ENCODE results near the gene NSD1. TPM values are rescaled to one million over a fixed set of nuclear protein-coding genes. Genes with fewer than 3 reads are reported as not detected.
A peak's percentile ranks its signal among the peaks of the same experiment; 100 is the strongest.

The NSD1 gene
- total and polyA plus RNA-seq, 10 of the 15 experiments (the other 5 are each of a cell fraction or from before 2014, with no cell fraction given): 7.0 to 57.9 (median 30.4) TPM

GRCh38 chr5:177309351-177310191, 176.0 kb downstream of the NSD1 start (continued):
- no peak for TF ChIP-seq MLLT1 (IDR thresholded peaks at IDR 0.05)
- 0 out of 3 replicates have a peak, but pooled peaks have one; percentile 22 for TF ChIP-seq POU2F2 (IDR thresholded peaks at IDR 0.05; ENCODE audit: borderline replicate concordance, low read depth, low read length)
- TF ChIP-seq YY1 (IDR thresholded peaks at IDR 0.05; ENCODE audit: low read depth, low read length): peak; percentile 63; the same call in 1 of the 2 replicates
- peak; percentile 59 for TF ChIP-seq RUNX3 (IDR thresholded peaks at IDR 0.05; ENCODE audit: low read length)

- no peak for DNase-seq (ENCODE audit: low read depth, low spot score)
- ATAC-seq: no peak
- RAD21 ChIA-PET (ENCODE audit: unreplicated experiment): interaction anchor here (0.6 to 1.9 kb wide), 11 partner anchors 9 to 197 kb away, joined by 3 to 9 read pairs (median 5); partner anchors contain the start of gene LMAN2
- CTCF ChIA-PET: interaction anchor here (0.6 to 3.6 kb wide), 46 partner anchors 9 to 314 kb away, joined by 3 to 56 read pairs (median 5); partner anchors contain the start of genes LMAN2, NSD1, PDLIM7 and SLC34A1
- H3K79me2 ChIP-seq (ENCODE audit: control insufficient read depth, insufficient read depth, low read length): peaks cover 14% of the 10 kb centered on the region
- H3K27me3 ChIP-seq (replicated peaks in 1 of 2; ENCODE audit: control insufficient read depth in 2 of 2, insufficient read depth in 2 of 2, low read length in 1 of 2): no peaks in the 10 kb centered on the region
- H3K36me3 ChIP-seq (ENCODE audit: control insufficient read depth in 2 of 2, insufficient read depth in 2 of 2, low read length in 1 of 2): peaks cover 7 to 11% of the 10 kb centered on the region in 2 experiments
- no TSS peak for BruUV-seq (replicated peaks)
- WGBS (ENCODE audit: insufficient coverage, insufficient replicate concordance, low lambda C conversion rate, missing lambda C conversion rate): 76% methylated on average over 13 of the region's 13 CpGs
- H3K27ac ChIP-seq (ENCODE audit: control insufficient read depth, insufficient read depth): no peak overlapping the region
- peak overlapping the region; percentile 83 for H3K4me2 ChIP-seq (ENCODE audit: control insufficient read depth, insufficient read depth)
- no peaks in the 10 kb centered on the region for H3K9me3 ChIP-seq (replicated peaks; ENCODE audit: control insufficient read depth, insufficient read depth, low read length)
- POLR2A ChIA-PET: interaction anchor here (0.8 to 1.3 kb wide), 5 partner anchors 41 to 198 kb away, joined by 3 to 6 read pairs (median 3); partner anchors contain the start of genes LMAN2 and PDLIM7
- intact Hi-C loops (cut with micrococcal nuclease; ENCODE audit: unreplicated experiment) (loop anchor here (5.0 kb wide), 2 partner anchors 52 to 192 kb away; no protein-coding TSS in a partner anchor), in situ Hi-C loops (cut with MboI) (no loop called here)
- SMC1A ChIA-PET (ENCODE audit: uncharacterized antibody, unreplicated experiment): interaction anchor here (0.6 to 4.9 kb wide), 18 partner anchors 9 to 198 kb away, joined by 3 to 26 read pairs (median 4); partner anchors contain the start of gene DOK3
- no peak overlapping the region for H3K9ac ChIP-seq (ENCODE audit: control insufficient read depth, insufficient read depth, low read length)
- peaks cover 23% of the 10 kb centered on the region for H3K4me1 ChIP-seq (ENCODE audit: control insufficient read depth, insufficient read depth, low read length)
- TF ChIP-seq CBX3 (IDR thresholded peaks at IDR 0.05; ENCODE audit: borderline replicate concordance, low read depth) (no peak), EP300 (IDR thresholded peaks at IDR 0.05; ENCODE audit: borderline replicate concordance in 1 of 2, control insufficient read depth in 1 of 2, low read depth in 2 of 2, low read length in 2 of 2) (no peak), KDM1A (IDR thresholded peaks at IDR 0.05; ENCODE audit: borderline replicate concordance) (no peak)
- H2AFZ ChIP-seq (ENCODE audit: control insufficient read depth, low read depth, low read length): no peak overlapping the region
- no peak for FAIRE-seq
- H3K4me3 ChIP-seq: peak overlapping the region; percentile 86
- no peaks in the 10 kb centered on the region for H4K20me1 ChIP-seq (ENCODE audit: control insufficient read depth, insufficient read depth)
Observed at GRCh38 chr5:177310332-177310731, 176.8 kb downstream of the NSD1 start.
